ENCODE data around the gene ZFAND6.

ZFAND6 gene

DNA sequence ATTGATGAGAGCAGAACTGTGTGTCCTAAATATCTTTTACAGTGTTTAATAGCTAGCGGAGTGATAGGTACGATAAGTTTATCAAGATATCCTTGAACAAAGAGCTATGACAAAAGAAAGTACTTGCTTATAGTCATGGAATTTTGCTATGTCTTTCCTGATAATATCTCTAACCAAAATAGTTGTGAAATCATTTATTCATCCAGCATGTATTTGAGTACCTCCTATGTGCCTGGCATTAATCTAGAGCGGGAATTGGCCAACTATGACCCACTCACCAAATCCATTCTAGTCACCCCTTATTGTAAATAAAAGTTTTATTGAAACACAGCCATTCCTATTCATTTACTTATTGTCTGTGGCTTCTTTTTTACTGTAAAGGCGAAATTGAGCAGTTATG, 46.6 kb downstream of the ZFAND6 start:
- no peak for TF ChIP-seq EZH2 (IDR thresholded peaks at IDR 0.05; ENCODE audit: borderline replicate concordance, low read length)
- TF ChIP-seq, protein P1, sequence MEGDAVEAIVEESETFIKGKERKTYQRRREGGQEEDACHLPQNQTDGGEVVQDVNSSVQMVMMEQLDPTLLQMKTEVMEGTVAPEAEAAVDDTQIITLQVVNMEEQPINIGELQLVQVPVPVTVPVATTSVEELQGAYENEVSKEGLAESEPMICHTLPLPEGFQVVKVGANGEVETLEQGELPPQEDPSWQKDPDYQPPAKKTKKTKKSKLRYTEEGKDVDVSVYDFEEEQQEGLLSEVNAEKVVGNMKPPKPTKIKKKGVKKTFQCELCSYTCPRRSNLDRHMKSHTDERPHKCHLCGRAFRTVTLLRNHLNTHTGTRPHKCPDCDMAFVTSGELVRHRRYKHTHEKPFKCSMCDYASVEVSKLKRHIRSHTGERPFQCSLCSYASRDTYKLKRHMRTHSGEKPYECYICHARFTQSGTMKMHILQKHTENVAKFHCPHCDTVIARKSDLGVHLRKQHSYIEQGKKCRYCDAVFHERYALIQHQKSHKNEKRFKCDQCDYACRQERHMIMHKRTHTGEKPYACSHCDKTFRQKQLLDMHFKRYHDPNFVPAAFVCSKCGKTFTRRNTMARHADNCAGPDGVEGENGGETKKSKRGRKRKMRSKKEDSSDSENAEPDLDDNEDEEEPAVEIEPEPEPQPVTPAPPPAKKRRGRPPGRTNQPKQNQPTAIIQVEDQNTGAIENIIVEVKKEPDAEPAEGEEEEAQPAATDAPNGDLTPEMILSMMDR (IDR thresholded peaks at IDR 0.05; ENCODE audit: low read length), result no peak
- Histone ChIP-seq H2AFZ (ENCODE audit: low read length) (no peak overlapping the region), H3K27ac (ENCODE audit: low read depth, low read length, poor library complexity, severe bottlenecking) (no peak overlapping the region), H3K4me2 (ENCODE audit: low read length) (no peak overlapping the region), H3K4me3 (ENCODE audit: low read depth, low read length, poor library complexity, severe bottlenecking) (no peak overlapping the region), H4K20me1 (ENCODE audit: insufficient read depth, low read length) (no peaks in the 10 kb centered on the region), H3K79me2 (ENCODE audit: insufficient read depth, low read length) (peaks cover 75% of the 10 kb centered on the region), H3K4me1 (ENCODE audit: insufficient read depth, low read length, severe bottlenecking) (peaks cover 24% of the 10 kb centered on the region), H3K9ac (ENCODE audit: low read length) (no peak overlapping the region), H3K9me2 (ENCODE audit: low read depth, low read length) (no peaks in the 10 kb centered on the region), H3K9me3 (ENCODE audit: low read length) (no peaks in the 10 kb centered on the region), H3K27me3 (ENCODE audit: insufficient read depth, low read length) (no peaks in the 10 kb centered on the region), H3F3A (ENCODE audit: insufficient read depth, low read length) (no peaks in the 10 kb centered on the region), H3K36me3 (ENCODE audit: insufficient read depth, low read length) (peaks cover 16% of the 10 kb centered on the region; the same call in 1 of the 2 replicates)

DNA sequence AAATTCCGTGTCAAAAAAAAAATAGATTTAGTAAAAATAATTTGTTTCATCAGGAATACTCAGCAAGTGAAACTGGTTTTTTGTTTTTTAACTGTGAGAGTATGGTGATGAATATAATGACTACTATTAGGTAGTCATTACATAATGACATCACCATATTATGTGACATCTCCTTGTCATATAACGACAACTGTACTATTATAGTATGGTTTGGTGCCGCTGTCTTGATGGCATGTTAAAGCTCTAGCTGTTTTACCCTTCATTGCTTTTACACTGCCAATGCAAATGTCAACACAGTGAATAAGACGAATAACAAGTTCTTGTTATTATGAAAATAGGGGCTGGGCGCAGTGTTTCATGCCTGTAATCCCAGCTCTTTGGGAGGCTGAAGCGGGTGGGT, 47.7 kb downstream of the ZFAND6 start:
- Histone ChIP-seq H3K4me2 (ENCODE audit: low read length) (no peak overlapping the region), H3F3A (ENCODE audit: insufficient read depth, low read length) (no peaks in the 10 kb centered on the region), H2AFZ (ENCODE audit: low read length) (no peak overlapping the region), H4K20me1 (ENCODE audit: insufficient read depth, low read length) (no peaks in the 10 kb centered on the region), H3K9ac (ENCODE audit: low read length) (no peak overlapping the region), H3K36me3 (ENCODE audit: insufficient read depth, low read length) (peaks cover 15% of the 10 kb centered on the region; the same call in 1 of the 2 replicates), H3K4me1 (ENCODE audit: insufficient read depth, low read length, severe bottlenecking) (peaks cover 14% of the 10 kb centered on the region), H3K27ac (ENCODE audit: low read depth, low read length, poor library complexity, severe bottlenecking) (no peak overlapping the region), H3K9me2 (ENCODE audit: low read depth, low read length) (no peaks in the 10 kb centered on the region), H3K9me3 (ENCODE audit: low read length) (no peaks in the 10 kb centered on the region), H3K27me3 (ENCODE audit: insufficient read depth, low read length) (no peaks in the 10 kb centered on the region), H3K79me2 (ENCODE audit: insufficient read depth, low read length) (peaks cover 78% of the 10 kb centered on the region), H3K4me3 (ENCODE audit: low read depth, low read length, poor library complexity, severe bottlenecking) (no peak overlapping the region)
- TF ChIP-seq EZH2 (IDR thresholded peaks at IDR 0.05; ENCODE audit: borderline replicate concordance, low read length), result no peak
- TF ChIP-seq, protein P1 (IDR thresholded peaks at IDR 0.05; ENCODE audit: low read length), result no peak

DNA sequence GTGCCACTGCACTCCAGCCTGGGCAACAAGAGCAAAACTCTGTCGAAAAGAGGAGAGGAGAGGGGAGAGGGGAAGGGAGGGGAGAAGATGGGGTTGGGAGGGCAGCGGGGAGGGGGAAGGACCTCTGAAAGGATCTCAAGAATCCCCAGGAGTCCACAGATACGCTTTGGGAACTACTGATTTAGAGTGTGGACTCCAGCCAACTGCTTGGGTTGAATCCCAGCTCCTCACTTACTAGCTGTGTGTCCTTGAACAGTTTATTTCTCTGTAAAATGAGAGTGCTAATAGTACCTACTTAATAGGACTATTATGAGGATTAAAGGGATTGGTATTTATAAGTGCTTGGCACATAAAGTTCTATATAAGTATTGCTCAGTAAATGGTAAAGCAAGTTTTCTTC, 48.3 kb downstream of the ZFAND6 start:
- H4K20me1 ChIP-seq (ENCODE audit: insufficient read depth, low read length), result no peaks in the 10 kb centered on the region
- no peak overlapping the region for H3K4me2 ChIP-seq (ENCODE audit: low read length)
- peaks cover 16% of the 10 kb centered on the region for H3K4me1 ChIP-seq (ENCODE audit: insufficient read depth, low read length, severe bottlenecking)
- no peak overlapping the region for H3K4me3 ChIP-seq (ENCODE audit: low read depth, low read length, poor library complexity, severe bottlenecking)
- TF ChIP-seq, protein P1 (IDR thresholded peaks at IDR 0.05; ENCODE audit: low read length), result no peak
- TF ChIP-seq EZH2 (IDR thresholded peaks at IDR 0.05; ENCODE audit: borderline replicate concordance, low read length), result no peak
- peaks cover 76% of the 10 kb centered on the region for H3K79me2 ChIP-seq (ENCODE audit: insufficient read depth, low read length)
- H3F3A ChIP-seq (ENCODE audit: insufficient read depth, low read length), result no peaks in the 10 kb centered on the region
- H2AFZ ChIP-seq (ENCODE audit: low read length), result no peak overlapping the region
- no peaks in the 10 kb centered on the region for H3K27me3 ChIP-seq (ENCODE audit: insufficient read depth, low read length)
- H3K9me3 ChIP-seq (ENCODE audit: low read length), result no peaks in the 10 kb centered on the region
- H3K9ac ChIP-seq (ENCODE audit: low read length), result no peak overlapping the region
- peaks cover 15% of the 10 kb centered on the region; the same call in 1 of the 2 replicates for H3K36me3 ChIP-seq (ENCODE audit: insufficient read depth, low read length)
- H3K27ac ChIP-seq (ENCODE audit: low read depth, low read length, poor library complexity, severe bottlenecking), result no peak overlapping the region
- H3K9me2 ChIP-seq (ENCODE audit: low read depth, low read length), result no peaks in the 10 kb centered on the region

Data from OCI-LY1 (cell line).